SK-N-SH (cell line): ENCODE measurements around the gene POLR3H. TPM values are rescaled to one million over a fixed set of nuclear protein-coding genes. Genes with fewer than 3 reads are reported as not detected.

ENCODE experiments used
- CTCF ChIA-PET: fragments of 300-600, 350-600 bp; formaldehyde crosslinking; extraction: SDS; loops from one replicate; lab custom pipeline; 2021; lab: Yijun Ruan, JAX
- POLR2A ChIA-PET: fragments of 350-600 bp; sonication (Branson Sonifier 250); formaldehyde crosslinking; extraction: SDS; loops from one replicate; lab custom pipeline; 2020; ENCODE audit warnings: antibody characterized with exemption, inconsistent platforms; lab: Yijun Ruan, JAX
- DNase-seq: peaks from one replicate; pipeline ENCODE4 v3.0.0; 2012
- H2AFZ ChIP-seq: fragments of 200-600 bp; sonication (generic); 2 replicates; pipeline ENCODE4 v1.8.1; 2016; ENCODE audit warnings: antibody characterized with exemption, mild to moderate bottlenecking, low read depth
- H3F3A ChIP-seq: fragments of 200-600 bp; sonication (generic); replicated peaks from 2 replicates; pipeline ENCODE3; 2016; ENCODE audit warnings: antibody characterized with exemption, mild to moderate bottlenecking; ENCODE audit not compliant: insufficient read depth
- H3K27ac ChIP-seq, 2 experiments: fragments of 200-500 bp in 1 of 2; fragments of 200-600 bp in 1 of 2; sonication (Bioruptor generic) in 1 of 2; sonication (generic), shearing (Covaris generic) in 1 of 2; 2 replicates each; pipeline versions ENCODE4 v1.5.1 to v1.6.1; 2014 to 2016; ENCODE audit warnings: low read depth in 2 of 2, inconsistent platforms in 1 of 2, low read length in 1 of 2, mild to moderate bottlenecking in 1 of 2, mixed read lengths in 1 of 2
- H3K27me3 ChIP-seq: fragments of 200-600 bp; sonication (generic), shearing (Covaris generic); 2 replicates; pipeline ENCODE4 v1.6.1; 2016; ENCODE audit warnings: mixed run types; ENCODE audit not compliant: insufficient read depth
- H3K36me3 ChIP-seq, 2 experiments: fragments of 200-500 bp in 1 of 2; fragments of 200-600 bp in 1 of 2; sonication (Bioruptor generic) in 1 of 2; sonication (generic) in 1 of 2; replicated peaks in 1 of 2; 2 replicates each; pipeline versions ENCODE3 to v1.5.1; 2014 to 2016; ENCODE audit warnings: low read length in 1 of 2, mild to moderate bottlenecking in 1 of 2; ENCODE audit not compliant: insufficient read depth in 2 of 2, control insufficient read depth in 1 of 2
- H3K4me1 ChIP-seq, 2 experiments: fragments of 200-500 bp in 1 of 2; fragments of 200-600 bp in 1 of 2; sonication (Bioruptor generic) in 1 of 2; sonication (generic), shearing (Covaris generic) in 1 of 2; 2 replicates each; pipeline versions ENCODE4 v1.5.1 to v1.6.1; 2014 to 2016; ENCODE audit warnings: low read depth in 1 of 2, low read length in 1 of 2, mixed run types in 1 of 2; ENCODE audit not compliant: insufficient read depth in 2 of 2, control insufficient read depth in 1 of 2
- H3K4me2 ChIP-seq: fragments of 200-600 bp; sonication (generic), shearing (Covaris generic); 2 replicates; pipeline ENCODE4 v1.6.1; 2017; ENCODE audit warnings: mixed run types
- H3K4me3 ChIP-seq, 2 experiments: fragments of 200-500 bp in 1 of 2; fragments of 200-600 bp in 1 of 2; sonication (Bioruptor generic) in 1 of 2; sonication (generic), shearing (Covaris generic) in 1 of 2; 2 replicates each; pipeline versions ENCODE4 v1.5.1 to v1.8.1; 2014 to 2016; ENCODE audit warnings: low read depth in 2 of 2, inconsistent platforms in 1 of 2, low read length in 1 of 2, mild to moderate bottlenecking in 1 of 2, mixed read lengths in 1 of 2, moderate library complexity in 1 of 2
- H3K79me2 ChIP-seq: fragments of 200-600 bp; sonication (generic); 2 replicates; pipeline ENCODE4 v1.8.1; 2017; ENCODE audit warnings: mild to moderate bottlenecking; ENCODE audit not compliant: insufficient read depth
- H3K9ac ChIP-seq: fragments of 200-600 bp; sonication (generic); 2 replicates; pipeline ENCODE4 v1.6.1; 2017; ENCODE audit warnings: mixed run types
- H3K9me2 ChIP-seq: fragments of 200-600 bp; sonication (generic); 2 replicates; pipeline ENCODE4 v1.6.1; 2017; ENCODE audit warnings: mixed run types
- H3K9me3 ChIP-seq: fragments of 200-600 bp; sonication (generic); 2 replicates; pipeline ENCODE4 v1.6.1; 2017; ENCODE audit warnings: mixed run types, mild to moderate bottlenecking, moderate library complexity
- H4K20me1 ChIP-seq: fragments of 200-600 bp; sonication (generic); 2 replicates; pipeline ENCODE4 v1.6.1; 2017; ENCODE audit warnings: mild to moderate bottlenecking, mixed run types; ENCODE audit not compliant: insufficient read depth
- CHD2 ChIP-seq: fragments of 150-350 bp; IDR thresholded peaks from 2 replicates; pipeline ENCODE4 v1.6.1; 2018; ENCODE audit warnings: low read length; ENCODE audit not compliant: partially characterized antibody
- CTCF ChIP-seq: fragments of 200-600 bp; sonication (generic); IDR thresholded peaks from 2 replicates; pipeline ENCODE4 v1.6.1; 2017; ENCODE audit warnings: antibody characterized with exemption, mild to moderate bottlenecking, moderate library complexity
- FOSL2 ChIP-seq: IDR thresholded peaks from 2 replicates; pipeline ENCODE4 v1.4.0; 2012; ENCODE audit warnings: low read depth, mild to moderate bottlenecking, moderate library complexity, borderline replicate concordance
- FOXM1 ChIP-seq: IDR thresholded peaks from 2 replicates; pipeline ENCODE4 v1.4.0; 2012; ENCODE audit warnings: low read depth, mild to moderate bottlenecking
- GATA2 ChIP-seq: sonication (generic); formaldehyde crosslinking; IDR thresholded peaks from 2 replicates; pipeline ENCODE4 v1.5.0; 2020; ENCODE audit warnings: mild to moderate bottlenecking, missing genetic modification reagents
- JUND ChIP-seq: IDR thresholded peaks from 2 replicates; pipeline ENCODE4 v1.4.0; 2012
- NFIC ChIP-seq: IDR thresholded peaks from 2 replicates; pipeline ENCODE4 v1.4.0; 2012; ENCODE audit warnings: borderline replicate concordance
- RAD21 ChIP-seq: IDR thresholded peaks from 2 replicates; pipeline ENCODE4 v1.6.1; 2012; ENCODE audit warnings: mild to moderate bottlenecking, low read length
- RFX5 ChIP-seq: IDR thresholded peaks from 2 replicates; pipeline ENCODE4 v1.6.1; 2012; ENCODE audit warnings: mild to moderate bottlenecking, improper control_type of control experiment, low read length
- RXRA ChIP-seq: IDR thresholded peaks from 2 replicates; pipeline ENCODE4 v1.4.0; 2012; ENCODE audit warnings: low read depth, mild to moderate bottlenecking, borderline replicate concordance
- SIN3A ChIP-seq: IDR thresholded peaks from 2 replicates; pipeline ENCODE4 v1.6.1; 2012; ENCODE audit warnings: low read depth, mild to moderate bottlenecking, low read length, moderate library complexity, borderline replicate concordance
- SMC3 ChIP-seq: IDR thresholded peaks from 2 replicates; pipeline ENCODE4 v1.6.1; 2012; ENCODE audit warnings: low read depth, low read length, improper control_type of control experiment
- TCF12 ChIP-seq: IDR thresholded peaks from 2 replicates; pipeline ENCODE4 v1.4.0; 2012
- TEAD4 ChIP-seq: IDR thresholded peaks from 2 replicates; pipeline ENCODE4 v1.4.0; 2012; ENCODE audit warnings: mild to moderate bottlenecking, borderline replicate concordance; ENCODE audit not compliant: insufficient read depth
- USF2 ChIP-seq: fragments of 150-350 bp; IDR thresholded peaks from 2 replicates; pipeline ENCODE4 v1.6.1; 2017; ENCODE audit warnings: antibody characterized with exemption, low read length, low read depth, borderline replicate concordance
- WGBS: methylation state at CpG from one replicate; pipeline ENCODE4 v1.1.6; 2017; ENCODE audit warnings: low lambda C conversion rate; 5-methylcytosine and 5-hydroxymethylcytosine counted together
- polyA plus RNA-seq, 3 experiments: library from polyadenylated mRNA; depleted of rRNA; stranded (reverse); fragments of >200 nt; gene quantifications; 2 replicates each; pipeline ENCODE4 v1.2.3, GENCODE V29; 2012
- TF ChIP-seq, protein P1 (sequence below): IDR thresholded peaks from 2 replicates; pipeline ENCODE4; 2012
- TF ChIP-seq, protein P2 (sequence below): IDR thresholded peaks from 2 replicates; pipeline ENCODE4 v1.4.0; 2012; ENCODE audit warnings: low read depth
- TF ChIP-seq, protein P3 (sequence below): IDR thresholded peaks from 2 replicates; pipeline ENCODE4 v1.6.1; 2012; ENCODE audit warnings: mild to moderate bottlenecking, low read depth, low read length, moderate library complexity

Gene POLR3H
- polyA plus RNA-seq, 1 of the 3 experiments (the other 2 are of a cell fraction): 22.9 TPM

DNA sequence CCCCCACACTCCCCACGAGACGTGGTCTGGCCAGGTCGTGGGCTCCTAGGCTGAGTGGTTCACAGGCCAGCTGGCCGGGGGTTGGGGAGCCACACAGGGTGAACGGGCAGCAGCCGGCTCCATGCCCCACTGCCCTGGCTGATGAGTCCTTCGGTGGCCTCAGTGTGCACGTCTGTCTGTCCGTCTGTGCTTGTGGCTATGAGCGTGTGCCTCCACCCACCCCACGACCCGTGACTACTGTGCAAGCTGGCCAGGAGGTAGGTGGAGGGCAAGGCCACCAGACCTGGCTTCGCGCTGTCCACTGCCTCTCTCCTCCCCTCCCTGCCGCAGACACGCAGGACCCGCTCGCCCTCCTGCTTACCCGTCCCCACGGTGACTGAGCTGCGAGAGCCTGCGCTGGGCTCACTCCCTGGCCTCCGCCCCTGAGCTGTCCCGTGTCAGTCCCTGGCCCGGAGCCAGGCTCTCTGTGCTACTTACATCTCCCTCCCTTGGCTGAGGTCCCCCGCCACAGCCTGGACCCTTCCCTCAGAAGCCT, 30.6 kb upstream of the POLR3H start:
- no peaks in the 10 kb centered on the region for H3K79me2 ChIP-seq
- no peaks in the 10 kb centered on the region for H3K27me3 ChIP-seq
- no peaks in the 10 kb centered on the region; a peak in 1 of 4 replicates for H3K4me1 ChIP-seq
- DNase-seq: no peak
- H3K36me3 ChIP-seq: no peaks in the 10 kb centered on the region
- H3K4me3 ChIP-seq: no peak overlapping the region
- no peaks in the 10 kb centered on the region for H3K9me2 ChIP-seq
- CTCF ChIA-PET: interaction anchor here (1.9 kb wide), 1 partner anchor 22 kb away, joined by 7 read pairs; no protein-coding TSS in a partner anchor
- H3K9me3 ChIP-seq: no peaks in the 10 kb centered on the region
- no peak overlapping the region for H3K27ac ChIP-seq
- no peaks in the 10 kb centered on the region for H3F3A ChIP-seq
- no CpG with 5 or more reads among the region's 26 CpGs for WGBS
- TF ChIP-seq FOXM1 (no peak), RAD21 (no peak), CTCF (no peak), GATA2 (no peak)
- TF ChIP-seq, all 33 proteins: peak for 0
- Histone ChIP-seq H3K4me2 (no peak overlapping the region), H4K20me1 (no peaks in the 10 kb centered on the region), H3K9ac (no peak overlapping the region), H2AFZ (no peak overlapping the region)
- POLR2A ChIA-PET: no interaction called here

- Histone ChIP-seq H3K4me3 (no peak overlapping the region), H3K36me3 (no peaks in the 10 kb centered on the region), H3K79me2 (no peaks in the 10 kb centered on the region), H3K4me1 (peaks cover 0 to 4% of the 10 kb centered on the region in 2 experiments; a peak in 1 of 4 replicates), H3F3A (no peaks in the 10 kb centered on the region), H4K20me1 (no peaks in the 10 kb centered on the region), H2AFZ (no peak overlapping the region), H3K27ac (no peak overlapping the region), H3K9ac (no peak overlapping the region), H3K4me2 (no peak overlapping the region), H3K9me3 (no peaks in the 10 kb centered on the region), H3K9me2 (no peaks in the 10 kb centered on the region), H3K27me3 (no peaks in the 10 kb centered on the region)
- WGBS: no CpG with 5 or more reads among the region's 11 CpGs
- CTCF ChIA-PET: interaction anchor here (1.9 kb wide), 1 partner anchor 23 kb away, joined by 7 read pairs; no protein-coding TSS in a partner anchor
- POLR2A ChIA-PET: no interaction called here
- DNase-seq: no peak
- TF ChIP-seq RFX5 (no peak), SMC3 (no peak), NFIC (no peak), RXRA (no peak), GATA2 (no peak), USF2 (no peak), SIN3A (no peak), FOSL2 (no peak), TEAD4 (no peak), TCF12 (no peak), CHD2 (no peak), JUND (no peak), CTCF (no peak)
- TF ChIP-seq, protein P1, sequence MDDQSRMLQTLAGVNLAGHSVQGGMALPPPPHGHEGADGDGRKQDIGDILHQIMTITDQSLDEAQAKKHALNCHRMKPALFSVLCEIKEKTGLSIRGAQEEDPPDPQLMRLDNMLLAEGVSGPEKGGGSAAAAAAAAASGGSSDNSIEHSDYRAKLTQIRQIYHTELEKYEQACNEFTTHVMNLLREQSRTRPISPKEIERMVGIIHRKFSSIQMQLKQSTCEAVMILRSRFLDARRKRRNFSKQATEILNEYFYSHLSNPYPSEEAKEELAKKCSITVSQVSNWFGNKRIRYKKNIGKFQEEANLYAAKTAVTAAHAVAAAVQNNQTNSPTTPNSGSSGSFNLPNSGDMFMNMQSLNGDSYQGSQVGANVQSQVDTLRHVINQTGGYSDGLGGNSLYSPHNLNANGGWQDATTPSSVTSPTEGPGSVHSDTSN: no peak
- TF ChIP-seq, protein P2, sequence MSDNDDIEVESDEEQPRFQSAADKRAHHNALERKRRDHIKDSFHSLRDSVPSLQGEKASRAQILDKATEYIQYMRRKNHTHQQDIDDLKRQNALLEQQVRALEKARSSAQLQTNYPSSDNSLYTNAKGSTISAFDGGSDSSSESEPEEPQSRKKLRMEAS: no peak
- TF ChIP-seq, protein P3, sequence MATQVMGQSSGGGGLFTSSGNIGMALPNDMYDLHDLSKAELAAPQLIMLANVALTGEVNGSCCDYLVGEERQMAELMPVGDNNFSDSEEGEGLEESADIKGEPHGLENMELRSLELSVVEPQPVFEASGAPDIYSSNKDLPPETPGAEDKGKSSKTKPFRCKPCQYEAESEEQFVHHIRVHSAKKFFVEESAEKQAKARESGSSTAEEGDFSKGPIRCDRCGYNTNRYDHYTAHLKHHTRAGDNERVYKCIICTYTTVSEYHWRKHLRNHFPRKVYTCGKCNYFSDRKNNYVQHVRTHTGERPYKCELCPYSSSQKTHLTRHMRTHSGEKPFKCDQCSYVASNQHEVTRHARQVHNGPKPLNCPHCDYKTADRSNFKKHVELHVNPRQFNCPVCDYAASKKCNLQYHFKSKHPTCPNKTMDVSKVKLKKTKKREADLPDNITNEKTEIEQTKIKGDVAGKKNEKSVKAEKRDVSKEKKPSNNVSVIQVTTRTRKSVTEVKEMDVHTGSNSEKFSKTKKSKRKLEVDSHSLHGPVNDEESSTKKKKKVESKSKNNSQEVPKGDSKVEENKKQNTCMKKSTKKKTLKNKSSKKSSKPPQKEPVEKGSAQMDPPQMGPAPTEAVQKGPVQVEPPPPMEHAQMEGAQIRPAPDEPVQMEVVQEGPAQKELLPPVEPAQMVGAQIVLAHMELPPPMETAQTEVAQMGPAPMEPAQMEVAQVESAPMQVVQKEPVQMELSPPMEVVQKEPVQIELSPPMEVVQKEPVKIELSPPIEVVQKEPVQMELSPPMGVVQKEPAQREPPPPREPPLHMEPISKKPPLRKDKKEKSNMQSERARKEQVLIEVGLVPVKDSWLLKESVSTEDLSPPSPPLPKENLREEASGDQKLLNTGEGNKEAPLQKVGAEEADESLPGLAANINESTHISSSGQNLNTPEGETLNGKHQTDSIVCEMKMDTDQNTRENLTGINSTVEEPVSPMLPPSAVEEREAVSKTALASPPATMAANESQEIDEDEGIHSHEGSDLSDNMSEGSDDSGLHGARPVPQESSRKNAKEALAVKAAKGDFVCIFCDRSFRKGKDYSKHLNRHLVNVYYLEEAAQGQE: no peak
Measured at GRCh38 chr22:41573677-41574076, 29.4 kb upstream of the POLR3H start.
